ENCODE results near the gene TRIM52. TPM values are rescaled to one million over a fixed set of nuclear protein-coding genes. Genes with fewer than 3 reads are reported as not detected.
A peak's percentile ranks its signal among the peaks of the same experiment; 100 is the strongest.

The TRIM52 gene
- total and polyA plus RNA-seq, 9 of the 15 experiments (the other 6 are each of a cell fraction or from before 2014, with no cell fraction given) = 3.3 to 21.9 (median 13.5) TPM

GRCh38 chr5:181246276-181247049 is 14.5 kb downstream of the TRIM52 start:
- POLR2A ChIA-PET = interaction anchor here (0.5 to 17.5 kb wide), 5 partner anchors 10 to 443 kb away, joined by 3 to 185 read pairs (median 4); partner anchors contain the start of gene TRIM52
- WGBS (ENCODE audit: insufficient coverage, low coverage, missing lambda C conversion rate) = under 1% methylated on average over 40 of the region's 55 CpGs
- H3K36me3 ChIP-seq (ENCODE audit: control insufficient read depth, insufficient read depth, low read length) = peaks cover 48% of the 10 kb centered on the region
- peak overlapping the region; percentile 99 to 100 for H3K9ac ChIP-seq (ENCODE audit: insufficient read depth in 1 of 2, low read depth in 2 of 2, low read length in 2 of 2)
- peak overlapping the region; percentile 99 for H3K27ac ChIP-seq (ENCODE audit: extremely low read depth, low read depth, low read length)
- CTCF ChIA-PET (ENCODE audit: low intra/inter-chr PET ratio) = no interaction called here
- no peaks in the 10 kb centered on the region for H3K9me3 ChIP-seq (replicated peaks; ENCODE audit: control insufficient read depth, insufficient read depth, low read depth, low read length)
- intact Hi-C loops (cut with micrococcal nuclease) = no loop called here
- FAIRE-seq (no peak), DNase-seq (ENCODE audit: extremely low read depth in 1 of 4, low spot score in 3 of 4) (peak; percentile 90 to 95 (median 92)), ATAC-seq (peak; percentile 77)
- peak overlapping the region; percentile 93 for H3K4me2 ChIP-seq (ENCODE audit: insufficient read depth, low read length)
- H3K4me3 ChIP-seq = peak overlapping the region; percentile 85
- TSS peak; percentile 42 for BruUV-seq (replicated peaks)
- in situ Hi-C loops (cut with MboI) = no loop called here
- H3K4me1 ChIP-seq (replicated peaks in 1 of 2; ENCODE audit: control insufficient read depth in 2 of 2, insufficient read depth in 2 of 2, low read length in 2 of 2) = peaks cover 32 to 40% of the 10 kb centered on the region in 2 experiments; a peak in 4 of 5 replicates
- H3K27me3 ChIP-seq (ENCODE audit: control insufficient read depth in 2 of 2, insufficient read depth in 2 of 2, low read length in 2 of 2) = no peaks in the 10 kb centered on the region
- H2AFZ ChIP-seq (ENCODE audit: low read depth, low read length) = peak overlapping the region; percentile 71
- H4K20me1 ChIP-seq (replicated peaks; ENCODE audit: control insufficient read depth, insufficient read depth, low read length) = peaks cover 32% of the 10 kb centered on the region
- H3K79me2 ChIP-seq (ENCODE audit: control insufficient read depth, insufficient read depth, low read length) = peaks cover 93% of the 10 kb centered on the region
- H3K9me1 ChIP-seq (ENCODE audit: control insufficient read depth, insufficient read depth, low read length) = peaks cover 8% of the 10 kb centered on the region
- TF ChIP-seq BRF1 (IDR thresholded peaks at IDR 0.05; ENCODE audit: borderline replicate concordance, extremely low read depth, insufficient read length) (no peak), MAFK (IDR thresholded peaks at IDR 0.05; ENCODE audit: low read length) (no peak), ZNF354B (CRISPR knock-in tag; IDR thresholded peaks at IDR 0.05) (no peak), ESRRA (IDR thresholded peaks at IDR 0.05; ENCODE audit: borderline replicate concordance, low read depth) (0 out of 2 replicates have a peak, but pooled peaks have one; percentile 10), SETDB1 (IDR thresholded peaks at IDR 0.05; ENCODE audit: low read length) (no peak), ETV1 (tag; conservative IDR thresholded peaks at IDR 0.05; ENCODE audit: low read depth) (peak; percentile 83), ARID4B (CRISPR knock-in tag; IDR thresholded peaks at IDR 0.05) (peak; percentile 16), CBFA2T3 (IDR thresholded peaks at IDR 0.05) (no peak), PTBP1 (IDR thresholded peaks at IDR 0.05; ENCODE audit: low read depth, low read length) (no peak), KHSRP (IDR thresholded peaks at IDR 0.05) (no peak), BDP1 (IDR thresholded peaks at IDR 0.05; ENCODE audit: insufficient read depth, insufficient read length) (no peak), SREBF2 (CRISPR knock-in tag; IDR thresholded peaks at IDR 0.05) (peak; percentile 11; the same call in 1 of the 2 replicates), PBX2 (CRISPR knock-in tag; IDR thresholded peaks at IDR 0.05; ENCODE audit: low read depth) (no peak), PBX2 (tag; conservative IDR thresholded peaks at IDR 0.05; ENCODE audit: low read depth) (no peak), SMARCB1 (IDR thresholded peaks at IDR 0.05; ENCODE audit: insufficient read length, low read depth) (no peak), PCBP2 (IDR thresholded peaks at IDR 0.05; ENCODE audit: low read depth, low read length, poor library complexity, severe bottlenecking) (no peak), CBFA2T2 (conservative IDR thresholded peaks at IDR 0.05) (no peak)
